PC-9 (cell line): ENCODE data around the gene ANKRD44. TPM values are rescaled to one million over a fixed set of nuclear protein-coding genes. Genes with fewer than 3 reads are reported as not detected.

ENCODE experiments used
- BruUV-seq: library from RNA; stranded (reverse); fragments of 400-500 nt; replicated peaks from 2 replicates; lab custom pipeline; 2021; lab: Mats Ljungman, UMichigan
- CTCF ChIA-PET: fragments of 300-600 bp; sonication (Branson Sonifier 250); formaldehyde crosslinking; loops from one replicate; lab custom pipeline; 2022; ENCODE audit warnings: antibody characterized with exemption; lab: Charles Lee
- POLR2A ChIA-PET: fragments of 300-600 bp; sonication (Branson Sonifier 250); formaldehyde crosslinking; loops from one replicate; lab custom pipeline; 2022; ENCODE audit warnings: antibody characterized with exemption; ENCODE audit not compliant: unreplicated experiment; lab: Charles Lee
- DNase-seq, 2 experiments: peaks; one replicate each; pipeline versions ENCODE4 v3.0.0 to v3.0.0-alpha.2; 2015 to 2022; ENCODE audit warnings: mixed read lengths in 1 of 2
- H2AFZ ChIP-seq: fragments of 200-600 bp; sonication (generic); 2 replicates; pipeline ENCODE4 v1.8.1; 2017; ENCODE audit warnings: antibody characterized with exemption
- H3F3A ChIP-seq: fragments of 200-600 bp; sonication (generic); 2 replicates; pipeline ENCODE4 v1.8.1; 2017; ENCODE audit warnings: antibody characterized with exemption, mild to moderate bottlenecking, low read depth; ENCODE audit not compliant: insufficient read depth
- H3K27ac ChIP-seq: fragments of 200-600 bp; sonication (generic); 2 replicates; pipeline ENCODE4 v1.6.1; 2016; ENCODE audit warnings: mixed run types
- H3K27me3 ChIP-seq: fragments of 200-600 bp; sonication (generic); 2 replicates; pipeline ENCODE4 v1.6.1; 2016; ENCODE audit warnings: low read depth, mixed run types; ENCODE audit not compliant: insufficient read depth
- H3K36me3 ChIP-seq: fragments of 200-600 bp; sonication (generic); 2 replicates; pipeline ENCODE4 v1.6.1; 2016; ENCODE audit warnings: low read depth, mixed run types
- H3K4me1 ChIP-seq: fragments of 200-600 bp; sonication (generic); replicated peaks from 2 replicates; pipeline ENCODE4 v1.6.1; 2016; ENCODE audit warnings: mixed run types; ENCODE audit not compliant: insufficient read depth
- H3K4me2 ChIP-seq: fragments of 200-600 bp; sonication (generic); 2 replicates; pipeline ENCODE4 v1.6.1; 2017; ENCODE audit warnings: mixed run types
- H3K4me3 ChIP-seq: fragments of 200-600 bp; sonication (generic); 2 replicates; pipeline ENCODE4 v1.6.1; 2016; ENCODE audit warnings: mixed run types
- H3K79me2 ChIP-seq: fragments of 200-600 bp; sonication (generic); 2 replicates; pipeline ENCODE4 v1.6.1; 2017; ENCODE audit warnings: low read depth, mixed run types
- H3K9me2 ChIP-seq: fragments of 200-600 bp; sonication (generic); 2 replicates; pipeline ENCODE4 v1.8.1; 2017; ENCODE audit warnings: mild to moderate bottlenecking; ENCODE audit not compliant: insufficient read depth
- H3K9me3 ChIP-seq: fragments of 200-600 bp; sonication (generic); 2 replicates; pipeline ENCODE4 v1.8.1; 2016; ENCODE audit warnings: low read depth; ENCODE audit not compliant: insufficient read depth
- H4K20me1 ChIP-seq: fragments of 200-600 bp; sonication (generic); 2 replicates; pipeline ENCODE4 v1.8.1; 2017; ENCODE audit not compliant: insufficient read depth
- EZH2 ChIP-seq: fragments of 200-600 bp; sonication (generic); IDR thresholded peaks from 2 replicates; pipeline ENCODE4 v1.8.0; 2017; ENCODE audit warnings: antibody characterized with exemption, low read depth
- intact Hi-C: fragments of 100-400 bp; cut with micrococcal nuclease; formaldehyde crosslinking; loops from one replicate; pipeline ENCODE4 v1.10.0; 2022; ENCODE audit not compliant: unreplicated experiment
- total RNA-seq: library from RNA; stranded (reverse); gene quantifications from 2 replicates; pipeline ENCODE4 v1.2.3, GENCODE V29; 2021
- TF ChIP-seq, protein P1 (sequence below): fragments of 200-600 bp; sonication (generic); conservative IDR thresholded peaks from 2 replicates; pipeline ENCODE4 v1.6.1; 2017; ENCODE audit warnings: mixed run types, antibody characterized with exemption, mild to moderate bottlenecking, moderate library complexity

ANKRD44 gene
- total RNA-seq, 1 experiment from 2014 or later = 3.4 TPM

DNA sequence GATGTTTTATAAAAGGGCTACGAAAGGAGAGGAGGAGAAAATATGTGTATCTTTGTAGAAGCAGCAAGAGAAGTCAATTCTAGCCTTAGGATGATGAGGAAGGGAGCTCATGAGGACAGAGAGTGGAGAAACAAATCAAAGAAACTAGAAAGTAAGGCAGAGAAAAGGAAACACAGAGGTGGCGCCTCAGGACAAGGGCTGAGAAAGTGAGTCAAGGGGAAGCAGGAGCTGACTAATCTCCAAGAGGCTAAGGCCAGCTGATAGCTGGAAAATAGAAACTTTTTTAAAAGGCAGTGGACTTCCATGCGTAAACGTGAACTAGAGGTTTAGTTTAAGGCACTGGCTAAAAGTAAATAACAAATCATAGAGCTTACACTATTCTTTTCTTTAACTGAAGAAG lies 173.3 kb downstream of the ANKRD44 start:
- intact Hi-C loops = no loop called here
- ChIA-PET CTCF (no interaction called here), POLR2A (no interaction called here)
- H3K36me3 ChIP-seq = no peaks in the 10 kb centered on the region
- no peaks in the 10 kb centered on the region for H4K20me1 ChIP-seq
- H3K4me1 ChIP-seq = peaks cover 19% of the 10 kb centered on the region
- no peak overlapping the region for H3K27ac ChIP-seq
- no peak for DNase-seq
- no peaks in the 10 kb centered on the region for H3K9me3 ChIP-seq
- TF ChIP-seq EZH2 = no peak
- TF ChIP-seq, protein P1, sequence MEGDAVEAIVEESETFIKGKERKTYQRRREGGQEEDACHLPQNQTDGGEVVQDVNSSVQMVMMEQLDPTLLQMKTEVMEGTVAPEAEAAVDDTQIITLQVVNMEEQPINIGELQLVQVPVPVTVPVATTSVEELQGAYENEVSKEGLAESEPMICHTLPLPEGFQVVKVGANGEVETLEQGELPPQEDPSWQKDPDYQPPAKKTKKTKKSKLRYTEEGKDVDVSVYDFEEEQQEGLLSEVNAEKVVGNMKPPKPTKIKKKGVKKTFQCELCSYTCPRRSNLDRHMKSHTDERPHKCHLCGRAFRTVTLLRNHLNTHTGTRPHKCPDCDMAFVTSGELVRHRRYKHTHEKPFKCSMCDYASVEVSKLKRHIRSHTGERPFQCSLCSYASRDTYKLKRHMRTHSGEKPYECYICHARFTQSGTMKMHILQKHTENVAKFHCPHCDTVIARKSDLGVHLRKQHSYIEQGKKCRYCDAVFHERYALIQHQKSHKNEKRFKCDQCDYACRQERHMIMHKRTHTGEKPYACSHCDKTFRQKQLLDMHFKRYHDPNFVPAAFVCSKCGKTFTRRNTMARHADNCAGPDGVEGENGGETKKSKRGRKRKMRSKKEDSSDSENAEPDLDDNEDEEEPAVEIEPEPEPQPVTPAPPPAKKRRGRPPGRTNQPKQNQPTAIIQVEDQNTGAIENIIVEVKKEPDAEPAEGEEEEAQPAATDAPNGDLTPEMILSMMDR = no peak
- H3F3A ChIP-seq = no peaks in the 10 kb centered on the region
- no TSS peak for BruUV-seq
- H3K9me2 ChIP-seq = no peaks in the 10 kb centered on the region
- 0 out of 2 replicates have a peak overlapping the region, but pooled peaks have one; percentile 37 for H3K4me2 ChIP-seq
- no peak overlapping the region for H2AFZ ChIP-seq
- H3K27me3 ChIP-seq = no peaks in the 10 kb centered on the region
- H3K79me2 ChIP-seq = no peaks in the 10 kb centered on the region
- no peak overlapping the region for H3K4me3 ChIP-seq

DNA sequence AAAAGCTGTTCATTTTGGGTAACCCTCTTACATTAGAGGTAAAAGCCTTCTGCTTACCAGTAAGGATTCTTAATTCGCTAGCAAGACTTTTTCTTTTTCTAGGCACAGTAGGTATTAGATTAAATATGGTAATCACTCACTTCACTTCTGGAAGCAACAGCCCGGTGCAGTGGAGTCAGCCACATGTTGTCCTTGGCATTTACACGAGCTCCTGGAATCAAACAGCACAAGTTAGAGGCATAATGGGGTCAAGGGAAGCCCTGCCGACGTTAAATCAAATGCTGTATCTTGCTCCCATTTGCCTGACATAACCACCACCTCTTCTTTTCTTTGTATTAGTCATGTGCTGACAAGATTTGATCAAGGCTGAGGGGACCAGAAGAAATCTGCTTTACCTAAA lies 174.1 kb downstream of the ANKRD44 start:
- no peak for TF ChIP-seq EZH2
- TF ChIP-seq, protein P1 = no peak

DNA sequence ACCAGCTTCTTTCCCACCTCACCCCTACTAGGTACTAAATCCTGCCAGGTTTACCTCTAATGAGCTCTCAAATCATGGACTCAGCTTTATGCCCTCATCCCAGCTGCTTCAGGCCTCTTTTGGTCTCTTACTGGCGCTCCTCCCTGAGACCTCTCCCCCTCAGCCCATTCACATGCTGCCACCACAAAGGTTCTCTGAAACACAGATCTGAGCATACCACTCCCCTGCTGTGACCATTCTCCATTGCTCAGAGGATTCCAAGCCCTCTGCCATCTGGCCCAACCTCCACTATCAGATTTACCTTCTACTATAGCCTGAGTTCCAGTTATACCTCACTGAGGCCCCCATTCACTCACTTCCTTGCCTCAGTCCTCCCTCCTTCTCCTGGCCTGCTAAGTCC lies 174.8 kb downstream of the ANKRD44 start:
- Histone ChIP-seq H3K27ac (no peak overlapping the region), H4K20me1 (no peaks in the 10 kb centered on the region), H3K36me3 (no peaks in the 10 kb centered on the region), H2AFZ (no peak overlapping the region), H3F3A (no peaks in the 10 kb centered on the region), H3K4me3 (no peak overlapping the region), H3K9me3 (no peaks in the 10 kb centered on the region), H3K4me2 (no peak overlapping the region), H3K4me1 (peaks cover 19% of the 10 kb centered on the region), H3K9me2 (no peaks in the 10 kb centered on the region), H3K79me2 (no peaks in the 10 kb centered on the region), H3K27me3 (no peaks in the 10 kb centered on the region)
- no peak for DNase-seq
- no TSS peak for BruUV-seq
- intact Hi-C loops = no loop called here
- TF ChIP-seq EZH2 = no peak
- TF ChIP-seq, protein P1 = no peak
- POLR2A ChIA-PET = no interaction called here
- CTCF ChIA-PET = no interaction called here

More for the DNA sequence above, 174.1 kb downstream of the ANKRD44 start:
- no peak overlapping the region for H3K4me3 ChIP-seq
- H3K79me2 ChIP-seq = no peaks in the 10 kb centered on the region
- peaks cover 19% of the 10 kb centered on the region for H3K4me1 ChIP-seq
- no peak overlapping the region for H2AFZ ChIP-seq
- no peaks in the 10 kb centered on the region for H3K9me2 ChIP-seq
- ChIA-PET CTCF (no interaction called here), POLR2A (no interaction called here)
- H4K20me1 ChIP-seq = no peaks in the 10 kb centered on the region
- DNase-seq = no peak
- H3K36me3 ChIP-seq = no peaks in the 10 kb centered on the region
- intact Hi-C loops = no loop called here
- no peaks in the 10 kb centered on the region for H3K9me3 ChIP-seq
- no peak overlapping the region for H3K4me2 ChIP-seq
- BruUV-seq = no TSS peak
- H3K27ac ChIP-seq = no peak overlapping the region
- H3F3A ChIP-seq = no peaks in the 10 kb centered on the region
- H3K27me3 ChIP-seq = no peaks in the 10 kb centered on the region
